IPS DF 19.7 (cell line): Measurements from ENCODE around the gene HOXA5.

ENCODE experiments used
- DNase-seq: peaks from one replicate; pipeline ENCODE4 v3.0.0-alpha.2; 2013; ENCODE audit warnings: low read depth, low spot score

Gene HOXA5

DNA sequence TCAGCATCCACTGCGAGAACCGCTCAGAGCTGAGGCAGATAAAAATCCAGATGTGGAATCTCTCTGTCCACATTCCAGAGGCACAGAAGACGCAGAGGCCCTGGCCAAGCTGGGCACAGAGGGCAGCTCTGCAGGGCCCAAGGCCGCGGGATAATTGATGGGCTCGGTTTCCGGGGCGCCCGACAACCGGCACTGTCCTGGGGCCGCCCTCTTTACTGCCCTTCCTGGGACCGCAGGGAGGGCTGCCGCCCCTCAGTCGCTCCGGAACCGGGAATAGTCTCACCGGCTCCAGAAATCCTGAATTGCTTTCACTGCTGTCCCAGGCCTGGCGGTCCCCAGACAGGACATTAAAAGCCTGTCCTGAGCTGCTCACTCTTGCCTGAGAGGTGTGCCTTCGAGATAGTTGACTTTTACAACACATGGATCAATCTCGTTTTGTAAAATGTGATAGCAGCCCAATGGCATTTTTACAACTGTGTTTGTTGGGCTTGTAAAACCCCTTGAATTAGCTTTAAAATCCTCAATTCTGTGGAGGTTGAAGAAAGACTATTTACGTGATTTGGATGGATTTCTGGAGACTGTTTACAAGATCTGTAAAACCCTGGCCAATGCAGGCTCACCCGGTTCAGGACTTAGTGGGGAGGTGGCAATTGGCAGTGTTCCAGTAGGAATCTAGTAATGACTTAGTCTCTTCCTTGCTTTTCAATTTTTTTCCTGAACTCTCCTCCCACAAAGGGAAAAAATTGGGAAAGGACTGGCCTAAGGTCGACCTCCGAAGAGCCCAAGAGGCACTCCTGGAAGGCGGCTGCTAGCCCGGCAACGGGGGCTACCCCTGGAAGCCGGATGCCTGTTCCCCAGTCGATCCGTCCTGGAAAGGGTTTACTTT, 5.5 kb upstream of the HOXA5 start:
- no peak for DNase-seq

DNA sequence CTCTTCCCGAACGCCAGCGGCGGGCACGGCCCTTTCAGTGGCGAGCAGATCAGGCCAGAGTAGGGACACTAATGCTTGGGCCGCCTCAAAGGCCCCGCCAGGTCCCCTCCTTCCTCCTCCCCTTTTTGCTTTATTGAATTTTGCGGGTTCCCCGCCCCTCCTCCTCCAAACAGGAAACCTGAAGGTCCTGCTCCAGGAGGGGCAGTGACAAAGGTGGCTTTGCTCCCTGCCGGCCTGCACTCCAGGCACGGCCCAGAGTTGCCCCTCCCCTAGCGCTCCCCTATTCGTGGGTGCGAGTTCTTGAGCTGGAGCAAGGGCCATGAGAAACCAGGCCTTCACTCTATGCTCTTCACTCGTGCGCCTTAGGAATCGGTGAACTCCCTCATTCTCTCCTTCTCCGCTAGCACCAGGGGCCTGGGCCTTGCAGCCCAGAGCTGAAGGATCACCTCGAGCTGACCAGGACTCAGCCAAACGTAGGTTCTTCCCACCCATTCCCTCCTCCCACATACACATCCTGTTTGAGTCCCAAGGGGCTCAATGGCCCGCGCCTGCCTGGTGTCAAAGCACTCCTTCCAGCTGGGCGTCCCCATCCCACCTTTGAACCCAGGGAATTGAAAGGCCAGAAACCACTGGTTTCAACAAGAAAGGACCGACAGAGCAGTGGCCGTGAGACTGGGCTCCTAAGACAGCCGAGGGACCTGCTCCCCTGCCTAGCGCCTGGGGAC, 4.7 kb upstream of the HOXA5 start:
- no peak for DNase-seq

DNA sequence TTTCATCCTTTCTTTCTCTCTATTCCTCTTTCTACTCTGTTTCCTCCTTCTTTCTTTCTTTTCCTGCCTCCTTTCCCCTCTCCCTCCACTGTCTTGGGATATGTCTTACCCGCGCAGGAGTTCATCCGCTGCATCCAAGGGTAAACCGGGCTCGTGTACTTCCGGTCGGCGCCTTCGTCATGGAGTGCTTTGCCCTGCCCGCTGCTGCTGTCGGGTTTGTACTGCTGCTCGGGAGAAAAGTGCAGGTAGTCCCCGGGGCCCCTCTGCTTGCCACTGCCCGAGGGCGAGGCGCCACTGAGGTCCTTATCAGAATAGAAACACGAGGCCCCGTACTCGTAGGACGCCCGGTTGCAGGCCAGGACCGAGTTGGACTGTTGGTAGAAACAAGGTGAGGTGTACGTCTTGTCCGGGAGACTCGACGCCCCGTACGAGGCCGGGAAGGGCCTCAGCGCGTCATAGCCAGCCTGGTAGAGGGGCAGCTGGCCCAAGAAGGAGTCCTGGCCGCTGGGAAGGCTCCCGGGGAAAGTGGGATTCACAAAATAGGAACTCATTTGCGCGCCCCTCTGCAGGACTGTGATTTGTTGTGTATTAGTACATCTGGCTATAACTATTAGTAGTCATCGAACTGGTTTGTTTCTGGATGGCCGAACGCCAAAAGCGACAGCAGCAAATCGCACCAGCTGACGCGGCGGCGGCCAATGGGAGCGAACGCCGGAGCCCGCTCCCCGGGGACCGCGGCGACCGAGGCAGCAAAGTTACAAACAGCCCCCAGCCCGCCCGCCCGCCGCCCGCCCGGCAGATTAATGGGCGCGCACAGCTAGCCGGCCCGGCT, 3.9 kb upstream of the HOXA5 start, which contains the start of gene HOXA6:
HOXA6 (minus strand) TSS at position 576 of the 832 bp plus-strand sequence; CDS start at position 551, 25 bp downstream.
- no peak for DNase-seq

DNA sequence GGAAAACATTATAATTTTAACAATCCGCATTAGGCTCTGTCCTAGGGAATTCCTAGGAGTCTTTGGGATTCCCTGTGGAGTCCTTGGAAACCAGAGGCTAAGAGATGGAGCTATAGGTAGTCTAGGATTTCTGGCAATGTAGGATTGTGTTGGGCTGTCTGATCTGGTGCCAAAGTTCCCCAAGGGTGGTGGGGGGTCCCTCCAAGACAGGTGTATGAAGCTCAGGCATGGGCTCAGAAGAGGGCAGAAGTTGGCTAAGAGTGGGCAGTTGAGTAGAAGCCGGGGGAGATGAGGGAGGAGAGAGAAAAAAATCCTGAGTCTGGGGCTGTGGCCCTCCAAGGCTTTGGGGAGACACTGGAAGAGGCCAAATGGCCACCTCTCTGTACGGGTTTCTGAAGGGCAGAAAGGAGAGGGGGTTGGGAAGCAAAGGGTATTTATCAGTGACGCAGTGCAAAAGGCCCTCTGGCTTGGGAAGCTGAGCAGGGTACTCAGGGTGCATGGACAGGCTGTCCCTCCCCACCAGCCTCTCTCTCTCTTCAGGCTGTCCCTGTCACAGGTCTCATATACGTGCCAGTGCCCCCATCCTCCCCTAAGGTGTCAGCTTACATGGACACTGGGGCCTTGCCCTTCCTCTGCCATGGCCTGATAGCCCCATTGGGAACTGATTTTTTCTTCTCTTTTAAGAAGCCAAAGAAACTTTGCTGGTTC, 3.2 kb upstream of the HOXA5 start:
- DNase-seq = no peak

DNA sequence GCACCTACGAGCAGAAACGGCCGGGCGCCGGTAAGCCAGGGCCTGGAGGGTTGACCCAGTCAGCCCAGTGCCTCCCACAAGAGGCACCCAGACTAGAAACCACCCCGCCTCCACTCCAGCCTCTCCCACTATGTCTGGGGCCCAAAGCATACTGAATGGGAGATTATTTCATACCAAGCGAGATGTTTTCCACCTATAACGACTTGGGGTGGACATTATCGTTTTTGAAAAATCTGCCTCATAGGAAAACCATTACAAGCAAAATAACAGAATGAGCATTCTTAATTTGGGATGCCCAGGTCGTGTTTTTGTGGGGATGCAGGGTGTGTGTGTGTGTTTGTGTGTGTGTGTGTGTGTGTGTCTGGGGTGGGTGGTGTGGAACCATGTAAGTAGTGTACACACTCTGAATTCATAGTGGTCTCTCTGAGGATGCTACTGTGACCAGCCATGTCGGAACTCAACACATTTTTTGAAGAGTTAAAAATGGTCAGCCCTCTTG, 2.5 kb upstream of the HOXA5 start:
- DNase-seq = no peak

DNA sequence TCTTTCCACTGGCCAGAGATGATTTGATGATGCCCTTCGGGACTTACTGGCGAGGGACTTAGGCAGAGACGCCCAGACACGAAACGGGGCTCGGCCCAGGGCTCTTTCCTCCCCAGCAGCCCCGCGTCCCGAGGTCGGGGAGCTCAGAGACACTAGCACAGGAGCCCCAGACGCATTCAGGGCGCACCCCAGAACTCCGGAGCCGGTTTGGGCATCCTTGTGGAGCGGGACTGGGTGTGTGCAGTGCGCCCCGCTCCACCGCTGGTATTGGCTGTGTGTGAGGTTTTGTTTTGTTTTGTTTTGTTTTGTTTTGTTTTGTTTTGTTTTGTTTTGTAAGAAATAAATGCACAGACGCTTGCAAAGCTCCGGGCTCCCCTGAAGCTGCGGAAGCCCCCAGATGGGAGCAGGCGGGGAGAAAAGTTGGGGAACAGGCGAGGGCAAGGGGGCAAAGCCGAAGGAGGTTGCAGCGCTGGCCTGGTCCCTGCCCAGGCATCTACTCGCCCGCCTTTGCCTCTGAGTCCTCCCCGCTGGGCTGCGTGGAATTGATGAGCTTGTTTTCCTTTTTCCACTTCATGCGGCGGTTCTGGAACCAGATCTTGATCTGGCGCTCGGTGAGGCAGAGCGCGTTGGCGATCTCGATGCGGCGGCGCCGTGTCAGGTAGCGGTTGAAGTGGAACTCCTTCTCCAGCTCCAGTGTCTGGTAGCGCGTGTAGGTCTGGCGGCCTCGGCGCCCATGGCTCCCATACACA, 1.9 kb upstream of the HOXA5 start:
- DNase-seq = no peak

DNA sequence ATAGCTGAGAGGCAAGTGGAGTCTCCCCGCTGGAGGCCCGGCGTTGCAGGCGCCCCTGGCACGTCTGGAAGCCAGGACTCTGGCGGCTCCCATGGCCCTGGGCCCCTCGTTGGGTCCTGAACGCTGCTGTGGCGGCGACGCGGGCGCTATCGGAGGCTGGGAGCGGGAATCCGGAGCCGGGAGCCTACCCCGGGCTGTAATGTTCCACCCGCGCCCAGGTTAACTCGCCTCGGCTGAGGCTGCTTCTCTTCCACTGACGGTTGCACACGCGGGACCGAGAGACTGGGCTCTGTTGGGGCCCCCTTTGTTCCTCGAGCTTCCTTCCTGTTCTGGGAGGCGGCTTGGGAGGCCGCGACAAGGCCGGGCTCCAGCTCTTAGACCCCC, 1.3 kb upstream of the HOXA5 start:
- DNase-seq = no peak

DNA sequence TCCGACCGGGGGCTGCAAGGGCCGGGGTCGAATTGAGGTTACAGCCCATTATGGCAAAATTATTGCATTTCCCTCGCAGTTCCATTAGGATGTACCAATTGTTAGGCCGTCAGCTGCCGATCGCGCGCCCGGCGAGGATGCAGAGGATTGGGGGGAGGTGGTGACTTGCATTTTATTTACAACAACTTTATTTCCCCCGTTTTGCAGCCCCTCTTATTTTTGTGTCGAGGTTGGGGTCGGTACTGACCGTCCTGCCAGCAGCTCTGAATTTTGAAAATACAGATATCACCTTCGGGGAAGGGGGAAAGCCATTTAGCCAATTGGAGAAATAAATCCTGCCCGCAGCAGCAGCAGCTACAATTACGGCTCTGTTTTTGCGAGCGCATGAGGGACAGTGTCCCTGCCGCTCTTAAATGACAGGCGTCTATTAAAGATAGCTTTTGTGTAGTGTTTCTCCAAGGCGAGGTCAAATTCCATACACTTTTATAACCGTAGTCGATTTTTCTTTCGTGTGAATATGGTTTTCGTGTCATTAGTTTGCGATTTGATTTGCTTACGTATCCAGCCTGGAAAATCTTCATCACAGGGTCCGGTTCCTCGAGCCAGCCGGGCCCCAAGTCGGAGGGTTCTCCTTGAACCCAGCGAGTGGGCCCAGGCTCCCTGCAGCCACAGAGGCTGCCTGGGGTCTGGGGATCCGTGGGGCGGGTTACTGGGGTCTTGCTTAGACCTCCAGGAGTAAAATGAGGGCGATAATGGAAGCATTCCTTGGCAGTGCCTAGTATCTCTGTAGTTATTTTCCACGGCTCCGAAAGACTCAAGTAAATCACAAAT, 684 bp upstream of the HOXA5 start:
- DNase-seq = no peak

DNA sequence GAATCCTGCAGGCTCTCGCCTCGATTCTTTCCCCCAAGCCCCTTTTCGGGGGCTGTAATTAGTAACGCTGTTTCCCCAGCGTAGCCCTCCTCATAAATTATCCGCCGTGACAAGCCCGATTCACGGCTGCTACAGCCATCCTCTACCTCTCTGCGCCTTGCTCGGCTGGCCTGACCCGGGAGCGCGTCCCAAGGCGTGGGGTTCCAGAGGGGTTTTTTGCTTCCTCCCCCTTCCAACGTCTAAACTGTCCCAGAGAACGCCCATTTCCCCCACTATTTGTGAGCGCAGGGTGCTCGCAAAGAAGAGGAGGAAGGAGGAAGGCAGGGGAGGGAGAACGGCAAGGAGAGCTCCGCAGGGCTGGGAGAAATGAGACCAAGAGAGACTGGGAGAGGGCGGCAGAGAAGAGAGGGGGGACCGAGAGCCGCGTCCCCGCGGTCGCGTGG, 880 bp downstream of the HOXA5 start:
- DNase-seq = no peak

DNA sequence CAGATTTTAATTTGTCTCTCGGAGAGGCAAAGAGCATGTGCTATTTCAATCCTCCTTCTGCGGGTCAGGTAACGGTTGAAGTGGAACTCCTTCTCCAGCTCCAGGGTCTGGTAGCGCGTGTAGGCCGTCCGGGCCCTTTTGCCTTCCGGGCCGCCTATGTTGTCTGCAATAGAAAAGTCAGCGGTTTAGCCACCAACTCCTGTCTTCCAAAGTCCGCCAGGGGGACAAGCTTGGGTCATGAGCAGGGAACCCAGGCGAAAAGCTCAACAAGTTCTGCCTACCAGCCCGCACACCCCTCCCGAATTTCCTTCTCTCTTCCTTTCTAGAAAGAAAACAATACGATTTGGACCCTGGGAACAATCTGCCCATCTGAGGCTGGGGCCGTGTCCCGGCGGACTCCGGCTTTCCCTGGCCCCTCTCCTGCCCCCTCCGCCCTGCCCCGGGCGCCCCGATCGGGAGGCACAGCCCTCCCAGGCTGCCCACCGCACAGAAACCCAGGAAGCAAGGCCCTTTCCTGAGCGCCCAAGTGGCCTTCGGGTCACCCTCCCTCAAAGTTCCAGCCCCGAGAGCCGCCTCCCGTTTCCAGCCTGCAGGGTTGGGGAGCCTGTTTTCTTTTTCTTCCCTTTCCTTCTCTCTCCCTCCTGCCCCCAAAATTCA, 1.4 kb downstream of the HOXA5 start:
- no peak for DNase-seq

DNA sequence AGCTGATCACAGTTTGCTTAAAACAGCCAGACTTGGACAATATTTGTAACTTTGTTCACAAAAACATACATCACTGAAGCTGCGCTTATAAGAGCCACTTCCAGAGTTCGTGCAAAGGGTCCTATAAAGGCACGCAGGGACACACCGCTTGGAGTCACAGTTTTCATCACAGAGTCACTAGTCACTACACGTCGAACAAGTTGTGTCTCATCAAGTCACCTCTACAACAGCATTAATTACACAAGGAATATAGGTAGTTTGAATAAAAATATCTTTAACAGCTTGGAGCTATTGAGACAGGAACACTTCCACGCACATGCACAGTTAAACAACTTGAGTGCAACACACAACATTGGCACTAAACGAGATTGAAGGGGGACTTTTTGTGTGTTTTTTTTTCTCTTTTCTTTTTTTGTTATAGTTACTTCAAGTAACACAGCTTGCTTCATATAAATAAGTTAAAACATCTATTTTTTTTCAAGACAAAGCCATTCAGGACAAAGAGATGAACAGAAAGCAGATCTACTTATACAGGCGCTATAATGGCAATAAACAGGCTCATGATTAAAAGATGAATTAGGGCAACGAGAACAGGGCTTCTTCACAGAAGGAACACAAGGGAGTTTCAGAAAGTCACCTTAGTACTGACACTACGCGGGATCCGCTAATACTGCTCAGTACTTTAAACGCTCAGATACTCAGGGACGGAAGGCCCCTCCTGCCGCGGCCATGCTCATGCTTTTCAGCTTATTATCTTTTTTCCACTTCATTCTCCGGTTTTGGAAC, 2.2 kb downstream of the HOXA5 start:
- DNase-seq = no peak

DNA sequence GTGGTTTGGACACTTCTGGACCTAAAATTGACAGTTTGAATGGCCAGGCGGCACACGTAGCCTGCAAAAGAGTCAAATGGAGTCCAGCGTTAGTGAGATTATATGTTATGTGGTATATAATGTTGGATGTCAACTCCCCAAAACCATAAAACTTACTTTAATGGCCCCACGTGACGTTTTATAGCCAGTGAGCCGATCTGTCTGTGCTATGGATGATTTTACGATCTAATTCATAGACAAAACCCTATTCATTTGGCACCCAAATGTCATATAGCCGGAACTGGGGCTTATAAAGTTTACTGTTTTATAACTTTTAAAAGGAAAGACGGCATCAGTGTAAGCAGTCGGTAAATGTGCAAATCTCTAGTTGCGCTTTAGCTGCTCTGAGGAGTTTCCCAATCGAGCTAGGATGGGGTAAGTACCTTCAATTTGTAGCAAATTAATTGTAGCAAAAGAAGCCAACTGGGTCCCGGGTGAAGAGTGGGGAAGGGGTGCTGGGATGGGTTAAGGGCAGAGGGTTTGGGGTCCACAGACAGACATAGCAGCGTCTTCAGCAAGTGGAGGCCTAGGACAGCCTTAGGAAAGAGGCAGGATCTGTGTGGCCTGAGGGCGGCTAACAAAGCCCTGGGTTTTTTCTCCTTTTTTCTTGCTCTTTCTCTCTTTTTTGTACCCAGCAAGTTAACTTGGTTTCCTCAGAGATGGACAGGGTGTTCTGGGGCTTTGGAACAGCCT, 3.2 kb downstream of the HOXA5 start:
- no peak for DNase-seq

DNA sequence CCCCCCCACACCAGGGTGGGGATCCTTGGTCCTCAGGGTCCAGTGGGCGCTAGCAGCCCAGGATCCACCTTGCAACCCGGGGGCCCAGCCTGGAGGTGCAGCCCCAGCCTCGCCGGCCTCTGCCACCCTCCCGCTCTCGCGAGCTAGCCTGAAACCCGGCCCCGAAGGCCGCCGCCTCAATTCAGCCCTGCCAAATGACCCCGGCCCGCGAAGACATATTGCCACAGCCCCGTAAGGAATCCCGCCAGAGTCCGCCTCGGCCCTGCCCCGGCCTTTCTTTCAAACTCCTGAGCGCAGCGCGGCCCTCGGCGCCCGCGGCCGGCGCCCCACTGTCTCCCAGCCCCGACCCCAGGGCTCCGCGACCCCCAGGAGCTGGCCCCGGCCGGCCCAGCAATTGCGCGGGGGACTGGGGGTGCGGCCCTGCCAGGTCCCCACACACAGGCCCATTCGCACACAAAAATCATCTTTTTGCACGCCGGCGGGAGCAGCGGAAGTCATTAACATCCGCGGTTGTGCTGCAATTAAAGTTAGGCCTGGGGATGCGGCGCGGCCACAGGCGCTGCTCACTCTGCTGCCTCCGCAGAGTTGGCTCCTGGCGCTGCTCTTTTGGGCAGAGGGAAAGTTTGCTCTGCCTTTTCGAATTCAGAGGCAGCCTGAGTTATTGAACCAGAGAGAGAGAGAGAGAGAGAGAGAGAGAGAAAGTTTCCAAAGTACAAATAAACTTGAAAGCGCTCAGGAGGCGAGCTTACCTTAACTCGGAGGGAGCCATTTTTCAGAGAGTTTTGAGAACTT, 4.0 kb downstream of the HOXA5 start:
- DNase-seq = no peak

DNA sequence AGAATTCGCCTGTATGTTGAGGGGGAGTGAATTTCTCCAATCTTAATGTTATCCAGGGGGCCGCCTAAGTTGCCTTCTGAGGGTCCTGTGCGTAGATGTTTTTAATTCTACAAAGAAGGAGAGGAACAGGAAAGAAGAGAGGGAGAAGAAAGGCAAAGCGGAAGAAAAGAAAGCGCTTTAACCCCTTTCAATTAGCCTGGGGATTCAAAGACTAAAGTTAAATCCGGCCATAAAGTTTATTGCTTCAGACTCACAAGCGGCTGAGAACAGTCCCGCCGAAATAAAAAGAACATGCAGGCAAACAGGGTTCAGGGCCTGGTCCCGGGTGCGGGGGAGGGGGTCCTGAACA, 4.5 kb downstream of the HOXA5 start:
- no peak for DNase-seq

DNA sequence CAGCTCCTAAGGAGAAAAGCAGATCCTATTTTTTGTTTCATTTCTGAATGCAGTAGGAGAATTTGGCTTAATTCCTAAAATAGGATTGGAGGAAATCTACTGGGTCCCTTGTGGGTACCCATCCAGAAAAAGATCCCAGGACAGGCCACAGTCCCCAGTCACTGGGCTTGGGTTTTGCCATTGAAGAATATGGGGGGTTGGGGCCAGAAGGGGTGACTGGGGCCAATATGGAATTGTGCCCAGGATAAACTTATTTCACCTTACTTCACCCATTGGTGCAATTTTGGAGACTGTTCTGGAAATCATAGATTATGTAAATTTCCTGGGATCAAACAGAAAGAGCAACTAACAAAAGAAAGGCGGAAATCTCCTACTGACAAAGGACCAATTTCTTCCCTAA, 5.0 kb downstream of the HOXA5 start:
- DNase-seq = no peak

DNA sequence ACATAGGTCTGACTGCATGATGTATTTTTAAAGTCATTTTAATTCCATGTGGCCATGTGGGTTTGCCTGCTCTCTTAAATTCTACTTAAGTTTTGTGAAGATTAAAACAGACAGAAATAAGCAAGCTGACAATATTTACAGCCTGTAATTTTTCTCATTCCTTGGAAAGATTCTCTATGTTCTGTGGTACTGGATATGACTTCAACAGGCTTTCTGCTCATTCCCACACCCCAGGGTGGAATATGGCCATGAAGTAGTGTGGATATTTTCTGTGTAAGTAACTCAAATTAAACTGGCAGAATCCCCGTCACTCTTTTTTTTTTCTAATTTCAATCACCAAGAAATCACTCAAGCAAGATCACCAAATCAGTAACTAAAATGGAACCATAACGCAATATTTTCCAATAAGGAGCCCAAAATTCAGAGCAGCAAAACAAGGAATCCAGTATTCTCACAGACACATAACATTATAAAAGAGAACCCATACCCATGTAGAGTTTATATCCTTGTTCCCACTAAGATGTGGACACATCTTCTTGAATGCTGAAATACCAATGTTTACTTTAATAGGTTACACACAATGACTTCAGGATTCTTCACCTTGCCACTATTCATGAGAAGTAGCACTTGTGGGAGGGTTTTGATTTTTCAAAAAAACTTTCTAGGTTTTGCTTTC, 5.7 kb downstream of the HOXA5 start:
- DNase-seq = no peak
